ENCODE measurements around the gene SIRPA.

The SIRPA gene

DNA sequence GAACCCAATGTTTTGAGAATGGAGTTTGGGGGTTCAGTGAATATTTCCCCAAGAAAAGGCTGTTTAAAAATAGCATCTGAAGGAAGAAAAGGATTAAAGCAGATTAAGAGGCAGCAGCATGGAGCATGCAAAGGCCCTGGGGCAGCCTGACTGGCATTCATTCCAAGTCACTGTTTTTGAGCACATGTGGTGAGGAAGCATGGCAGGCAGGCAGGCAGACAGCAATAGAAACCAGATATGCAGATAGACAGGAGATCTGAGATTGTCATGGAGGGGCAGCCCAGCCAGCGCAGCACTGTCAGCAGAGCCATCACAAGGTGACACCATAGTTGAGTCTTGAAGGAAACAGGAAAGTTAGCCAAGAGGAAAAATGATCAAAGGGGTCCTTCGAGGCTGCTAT lies 37.8 kb downstream of the SIRPA start:
- TF ChIP-seq POLR2A (IDR thresholded peaks at IDR 0.05; ENCODE audit: low read length) (no peak), GATA1 (IDR thresholded peaks at IDR 0.05; ENCODE audit: low read depth, low read length) (no peak)
- DNase-seq, result no peak

DNA sequence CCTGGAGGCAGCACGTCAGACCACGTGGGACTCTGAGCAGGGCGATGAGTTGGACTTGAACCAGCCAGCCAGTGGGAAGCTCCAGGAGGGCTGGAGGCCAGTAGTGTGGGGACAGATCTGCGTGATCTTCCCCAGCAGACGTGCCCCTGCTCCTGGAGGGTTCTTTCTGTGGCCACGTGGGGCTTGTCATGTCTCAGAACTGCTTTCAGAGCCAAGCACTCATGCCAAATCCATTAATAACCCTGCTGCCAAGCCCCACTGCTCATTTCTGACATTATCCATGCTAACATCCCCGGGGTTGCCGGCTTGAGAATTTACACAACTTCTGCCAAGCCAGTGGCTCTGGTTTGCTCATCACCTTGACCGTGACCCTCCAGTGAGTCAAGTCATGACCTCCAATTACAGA lies 38.3 kb downstream of the SIRPA start:
- TF ChIP-seq POLR2A (IDR thresholded peaks at IDR 0.05; ENCODE audit: low read length), result no peak
- TF ChIP-seq GATA1 (IDR thresholded peaks at IDR 0.05; ENCODE audit: low read depth, low read length), result no peak
- DNase-seq, result no peak

DNA sequence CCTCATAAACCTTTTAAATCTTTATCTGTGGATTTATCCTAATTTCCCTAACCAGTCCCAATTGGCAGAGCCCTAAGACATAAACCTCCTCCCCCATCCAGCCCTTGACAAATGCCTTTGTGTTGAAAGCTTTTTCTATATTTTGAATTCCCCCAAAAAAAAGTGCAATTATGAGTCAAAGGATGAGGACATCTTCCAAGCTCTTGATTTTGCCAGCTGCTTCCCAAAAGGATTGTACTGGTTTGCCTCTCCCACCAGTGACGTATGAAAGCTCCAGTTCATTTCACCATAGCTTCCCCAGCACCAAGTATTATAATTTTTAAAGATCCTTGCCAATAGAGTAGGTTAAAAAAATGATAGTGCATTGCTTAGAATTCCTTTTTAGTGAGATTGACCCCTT lies 38.9 kb downstream of the SIRPA start:
- DNase-seq, result no peak
- no peak for TF ChIP-seq POLR2A (IDR thresholded peaks at IDR 0.05; ENCODE audit: low read length)

DNA sequence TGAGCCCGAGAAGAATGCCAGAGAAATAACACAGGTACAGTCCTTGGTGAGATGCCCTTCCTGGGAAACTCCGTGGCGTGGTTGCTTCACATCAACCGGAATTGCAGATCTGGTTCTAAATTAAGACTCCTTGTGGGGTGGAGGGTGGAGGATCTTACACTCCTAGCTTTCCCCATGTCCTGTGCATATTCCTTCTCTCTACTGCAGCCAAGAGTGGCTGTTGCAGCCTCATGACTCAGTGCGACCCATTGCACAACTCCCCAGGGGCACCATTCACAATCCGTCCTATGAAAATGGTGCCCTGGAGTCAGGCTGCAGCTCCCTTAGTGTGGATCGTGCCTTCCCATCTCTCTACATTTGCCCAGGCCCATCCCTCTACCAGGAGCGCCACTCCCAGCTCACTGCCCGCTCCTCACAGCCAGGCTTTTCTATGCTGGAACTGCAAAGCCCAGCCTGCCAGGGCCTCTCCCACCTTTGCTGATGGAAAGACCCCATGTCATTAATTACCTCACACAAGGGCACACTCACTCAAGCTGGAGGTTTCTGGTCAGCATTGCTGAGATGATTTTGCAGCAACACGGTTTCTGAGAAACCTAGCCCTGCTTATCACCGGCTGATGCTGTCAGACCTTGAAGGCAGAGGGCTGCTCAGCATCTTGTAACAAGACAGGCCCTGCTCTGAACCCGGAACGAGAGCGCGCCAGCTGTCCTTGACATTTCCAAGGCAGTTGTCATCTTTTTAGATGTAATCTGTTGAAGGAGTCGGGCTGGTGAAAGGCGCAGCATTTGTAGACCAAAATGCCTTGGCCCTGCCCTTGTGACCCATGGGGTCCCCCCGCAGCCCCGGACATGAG lies 39.7 kb downstream of the SIRPA start:
- TF ChIP-seq GATA1 (IDR thresholded peaks at IDR 0.05; ENCODE audit: low read depth, low read length) (no peak), POLR2A (IDR thresholded peaks at IDR 0.05; ENCODE audit: low read length) (no peak)
- no peak for DNase-seq

DNA sequence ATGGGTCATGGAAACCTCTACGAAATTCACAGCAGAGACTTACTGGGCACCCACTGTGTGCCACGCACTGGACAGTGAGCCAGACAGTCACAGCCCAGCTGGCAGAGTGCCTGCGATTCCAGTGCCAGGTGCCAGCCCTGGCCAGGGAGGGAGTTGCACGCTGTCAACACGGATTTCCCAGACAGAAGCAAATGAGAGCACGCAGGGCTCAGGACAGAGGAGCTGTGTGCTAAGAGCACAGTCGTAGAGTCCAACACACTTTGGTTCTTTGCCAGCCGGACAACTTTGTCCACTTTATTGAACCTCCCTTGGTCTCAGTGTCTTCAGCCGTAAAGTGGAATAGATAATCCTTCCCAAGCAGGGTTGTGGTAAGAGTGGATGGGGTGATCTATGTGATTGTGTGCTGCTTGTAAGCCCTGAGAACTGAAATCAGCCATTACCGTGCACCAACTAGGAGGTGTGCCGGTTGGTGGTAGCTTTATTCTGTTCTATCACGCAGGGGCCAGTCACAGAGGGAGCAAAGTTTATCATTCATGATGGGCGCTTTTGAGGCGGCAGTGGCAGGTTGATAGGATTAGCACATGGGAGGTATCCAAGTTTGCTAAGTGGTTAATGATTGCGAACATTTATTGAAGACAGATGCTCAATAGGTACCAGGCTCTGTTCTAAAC lies 40.6 kb downstream of the SIRPA start:
- DNase-seq, result no peak
- no peak for TF ChIP-seq POLR2A (IDR thresholded peaks at IDR 0.05; ENCODE audit: low read length)
- TF ChIP-seq GATA1 (IDR thresholded peaks at IDR 0.05; ENCODE audit: low read depth, low read length), result no peak

DNA sequence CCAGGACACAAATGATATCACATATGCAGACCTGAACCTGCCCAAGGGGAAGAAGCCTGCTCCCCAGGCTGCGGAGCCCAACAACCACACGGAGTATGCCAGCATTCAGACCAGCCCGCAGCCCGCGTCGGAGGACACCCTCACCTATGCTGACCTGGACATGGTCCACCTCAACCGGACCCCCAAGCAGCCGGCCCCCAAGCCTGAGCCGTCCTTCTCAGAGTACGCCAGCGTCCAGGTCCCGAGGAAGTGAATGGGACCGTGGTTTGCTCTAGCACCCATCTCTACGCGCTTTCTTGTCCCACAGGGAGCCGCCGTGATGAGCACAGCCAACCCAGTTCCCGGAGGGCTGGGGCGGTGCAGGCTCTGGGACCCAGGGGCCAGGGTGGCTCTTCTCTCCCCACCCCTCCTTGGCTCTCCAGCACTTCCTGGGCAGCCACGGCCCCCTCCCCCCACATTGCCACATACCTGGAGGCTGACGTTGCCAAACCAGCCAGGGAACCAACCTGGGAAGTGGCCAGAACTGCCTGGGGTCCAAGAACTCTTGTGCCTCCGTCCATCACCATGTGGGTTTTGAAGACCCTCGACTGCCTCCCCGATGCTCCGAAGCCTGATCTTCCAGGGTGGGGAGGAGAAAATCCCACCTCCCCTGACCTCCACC lies 42.2 kb downstream of the SIRPA start:
- TF ChIP-seq POLR2A (IDR thresholded peaks at IDR 0.05; ENCODE audit: low read length) (no peak), GATA1 (IDR thresholded peaks at IDR 0.05; ENCODE audit: low read depth, low read length) (no peak)

DNA sequence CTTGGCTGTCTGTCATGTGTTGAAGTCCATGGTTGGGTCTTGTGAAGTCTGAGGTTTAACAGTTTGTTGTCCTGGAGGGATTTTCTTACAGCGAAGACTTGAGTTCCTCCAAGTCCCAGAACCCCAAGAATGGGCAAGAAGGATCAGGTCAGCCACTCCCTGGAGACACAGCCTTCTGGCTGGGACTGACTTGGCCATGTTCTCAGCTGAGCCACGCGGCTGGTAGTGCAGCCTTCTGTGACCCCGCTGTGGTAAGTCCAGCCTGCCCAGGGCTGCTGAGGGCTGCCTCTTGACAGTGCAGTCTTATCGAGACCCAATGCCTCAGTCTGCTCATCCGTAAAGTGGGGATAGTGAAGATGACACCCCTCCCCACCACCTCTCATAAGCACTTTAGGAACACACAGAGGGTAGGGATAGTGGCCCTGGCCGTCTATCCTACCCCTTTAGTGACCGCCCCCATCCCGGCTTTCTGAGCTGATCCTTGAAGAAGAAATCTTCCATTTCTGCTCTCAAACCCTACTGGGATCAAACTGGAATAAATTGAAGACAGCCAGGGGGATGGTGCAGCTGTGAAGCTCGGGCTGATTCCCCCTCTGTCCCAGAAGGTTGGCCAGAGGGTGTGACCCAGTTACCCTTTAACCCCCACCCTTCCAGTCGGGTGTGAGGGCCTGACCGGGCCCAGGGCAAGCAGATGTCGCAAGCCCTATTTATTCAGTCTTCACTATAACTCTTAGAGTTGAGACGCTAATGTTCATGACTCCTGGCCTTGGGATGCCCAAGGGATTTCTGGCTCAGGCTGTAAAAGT lies 43.5 kb downstream of the SIRPA start:
- DNase-seq, result no peak
- no peak for TF ChIP-seq POLR2A (IDR thresholded peaks at IDR 0.05; ENCODE audit: low read length)
- TF ChIP-seq GATA1 (IDR thresholded peaks at IDR 0.05; ENCODE audit: low read depth, low read length), result no peak

More for the DNA sequence above, 42.2 kb downstream of the SIRPA start:
- no peak for DNase-seq

DNA sequence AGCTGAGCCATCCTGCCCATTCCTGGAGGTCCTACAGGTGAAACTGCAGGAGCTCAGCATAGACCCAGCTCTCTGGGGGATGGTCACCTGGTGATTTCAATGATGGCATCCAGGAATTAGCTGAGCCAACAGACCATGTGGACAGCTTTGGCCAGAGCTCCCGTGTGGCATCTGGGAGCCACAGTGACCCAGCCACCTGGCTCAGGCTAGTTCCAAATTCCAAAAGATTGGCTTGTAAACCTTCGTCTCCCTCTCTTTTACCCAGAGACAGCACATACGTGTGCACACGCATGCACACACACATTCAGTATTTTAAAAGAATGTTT lies 44.0 kb downstream of the SIRPA start:
- no peak for DNase-seq
- TF ChIP-seq POLR2A (IDR thresholded peaks at IDR 0.05; ENCODE audit: low read length) (no peak), GATA1 (IDR thresholded peaks at IDR 0.05; ENCODE audit: low read depth, low read length) (no peak)

DNA sequence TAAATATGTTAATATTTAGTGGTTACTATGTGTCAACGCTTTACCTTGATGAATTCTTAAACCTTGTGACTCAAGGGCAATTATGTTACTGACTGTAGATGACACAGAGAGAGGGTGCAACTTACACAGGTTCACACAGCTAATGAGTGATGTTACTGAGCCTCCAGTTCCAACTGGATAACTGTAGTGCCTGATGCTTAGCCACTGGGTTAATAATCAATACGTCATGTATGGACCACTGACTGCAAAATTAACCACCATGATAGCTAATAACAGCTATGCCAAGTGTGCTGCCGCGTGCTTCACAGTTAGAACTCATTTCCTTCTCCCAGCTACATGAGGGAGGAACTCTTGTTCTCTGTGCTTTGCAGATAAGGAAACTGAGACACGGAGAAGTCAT lies 45.4 kb downstream of the SIRPA start:
- TF ChIP-seq POLR2A (IDR thresholded peaks at IDR 0.05; ENCODE audit: low read length) (no peak), GATA1 (IDR thresholded peaks at IDR 0.05; ENCODE audit: low read depth, low read length) (no peak)
- no peak for DNase-seq

DNA sequence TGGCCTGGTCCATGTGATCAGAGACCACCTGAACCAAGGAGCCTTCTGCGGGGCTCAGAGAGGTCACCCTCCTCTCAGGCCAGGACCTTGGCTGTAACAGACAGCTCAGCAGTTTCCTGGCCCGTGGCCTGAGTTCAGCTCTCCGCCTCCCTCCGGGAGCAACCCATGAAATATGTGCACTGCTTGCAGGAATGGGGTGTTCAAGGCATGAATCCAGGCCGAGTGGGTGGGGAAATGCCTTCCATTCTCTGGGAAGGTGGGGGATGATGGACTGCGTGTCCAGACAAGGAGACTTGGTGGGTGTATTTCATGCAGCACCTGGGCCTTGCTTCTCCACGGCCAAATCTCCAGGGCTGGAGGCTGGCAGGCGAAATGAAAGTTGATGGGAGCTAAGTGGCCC lies 46.0 kb downstream of the SIRPA start:
- TF ChIP-seq GATA1 (IDR thresholded peaks at IDR 0.05; ENCODE audit: low read depth, low read length) (no peak), POLR2A (IDR thresholded peaks at IDR 0.05; ENCODE audit: low read length) (no peak)
- DNase-seq, result no peak

DNA sequence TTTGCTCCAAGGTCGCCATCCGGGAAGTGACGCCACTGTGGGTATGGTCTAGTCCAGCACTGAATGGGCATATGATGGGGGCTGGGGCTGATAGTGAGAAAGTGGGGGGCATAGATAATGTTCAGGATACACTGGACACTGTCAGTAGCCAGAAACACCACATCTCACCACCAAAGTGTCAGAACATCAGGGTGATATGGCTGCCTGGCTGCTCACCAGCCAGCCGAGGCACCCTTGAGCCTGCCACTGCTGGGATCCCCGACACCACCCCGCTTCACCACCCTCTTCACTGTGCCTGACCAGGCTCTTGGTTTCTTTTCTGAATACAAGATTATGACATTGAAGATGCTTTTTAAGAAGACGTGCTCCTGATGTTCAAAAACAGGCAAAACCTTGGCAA lies 46.9 kb downstream of the SIRPA start:
- TF ChIP-seq POLR2A (IDR thresholded peaks at IDR 0.05; ENCODE audit: low read length), result no peak
- TF ChIP-seq GATA1 (IDR thresholded peaks at IDR 0.05; ENCODE audit: low read depth, low read length), result no peak
- no peak for DNase-seq

DNA sequence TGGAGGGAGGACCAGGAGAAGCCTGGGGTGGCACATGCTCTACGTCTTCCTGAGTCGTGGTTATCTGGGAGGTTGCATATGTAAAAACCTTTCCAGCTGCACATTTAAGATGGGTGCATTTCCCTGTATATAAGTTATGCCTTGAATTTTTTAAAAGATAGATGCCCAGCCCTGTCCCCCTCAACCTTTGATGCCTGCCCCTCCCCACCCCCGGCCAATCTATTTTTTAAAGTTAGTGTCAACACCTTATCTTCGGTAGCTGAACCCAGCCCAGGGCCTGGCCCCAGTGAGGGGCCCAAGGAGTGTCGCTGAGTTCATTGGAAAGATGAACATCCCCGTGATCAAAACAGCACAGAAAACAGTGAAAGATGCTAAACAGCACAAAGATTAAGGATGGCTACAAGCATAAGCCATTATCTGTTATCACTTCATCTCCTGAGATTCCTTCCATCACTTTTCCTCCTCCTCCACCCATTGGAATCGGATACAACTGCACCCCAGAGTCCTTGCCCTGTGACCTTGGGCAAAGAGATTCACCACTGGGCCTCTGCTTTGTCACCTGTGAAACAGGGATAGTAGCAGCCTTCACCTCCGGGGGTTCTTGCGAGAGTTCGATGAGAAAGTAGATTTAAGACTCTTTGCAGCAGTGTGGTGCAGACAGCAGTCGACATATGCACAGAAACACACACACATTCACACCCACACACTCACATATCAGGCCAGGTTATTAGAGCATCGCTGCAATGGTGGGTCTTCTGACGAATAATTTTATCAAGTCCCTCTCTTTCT lies 47.5 kb downstream of the SIRPA start:
- no peak for DNase-seq
- TF ChIP-seq GATA1 (IDR thresholded peaks at IDR 0.05; ENCODE audit: low read depth, low read length), result no peak
- TF ChIP-seq POLR2A (IDR thresholded peaks at IDR 0.05; ENCODE audit: low read length), result no peak

Measured in erythroblast (primary cell).